OCI-LY7 (cell line): Measurements from ENCODE around the gene RSU1. TPM values are rescaled to one million over a fixed set of nuclear protein-coding genes. Genes with fewer than 3 reads are reported as not detected.

Experiments
- BruUV-seq: library from RNA; stranded (reverse); fragments of 400-500 nt; replicated peaks from 2 replicates; lab custom pipeline; 2021; lab: Mats Ljungman, UMichigan
- CTCF ChIA-PET: fragments of 300-600 bp; sonication (Branson Sonifier 250); formaldehyde crosslinking; loops from one replicate; lab custom pipeline; 2022; ENCODE audit warnings: antibody characterized with exemption; ENCODE audit not compliant: unreplicated experiment; lab: Charles Lee
- POLR2A ChIA-PET: fragments of 300-600 bp; sonication (Branson Sonifier 250); formaldehyde crosslinking; loops from one replicate; lab custom pipeline; 2022; ENCODE audit warnings: antibody characterized with exemption; lab: Charles Lee
- DNase-seq: peaks from one replicate; pipeline ENCODE4 v3.0.0-alpha.2; 2015; ENCODE audit warnings: low spot score
- H2AFZ ChIP-seq: fragments of 200-600 bp; sonication (generic), shearing (Covaris generic); 2 replicates; pipeline ENCODE4 v1.6.1; 2014; ENCODE audit warnings: mild to moderate bottlenecking, antibody characterized with exemption, low read length, moderate library complexity
- H3K27ac ChIP-seq: fragments of 200-600 bp; sonication (generic); 2 replicates; pipeline ENCODE4 v1.5.1; 2014; ENCODE audit warnings: mixed run types, low read depth, mild to moderate bottlenecking, moderate library complexity, low read length, inconsistent platforms; ENCODE audit not compliant: poor library complexity, severe bottlenecking
- H3K36me3 ChIP-seq: fragments of 200-600 bp; sonication (generic); 2 replicates; pipeline ENCODE4 v1.6.1; 2014; ENCODE audit warnings: mild to moderate bottlenecking, antibody characterized with exemption, low read length, moderate library complexity, mixed read lengths; ENCODE audit not compliant: insufficient read depth
- H3K4me1 ChIP-seq: fragments of 200-600 bp; sonication (generic); 2 replicates; pipeline ENCODE4 v1.5.1; 2014; ENCODE audit warnings: mild to moderate bottlenecking, low read length; ENCODE audit not compliant: insufficient read depth, poor library complexity, severe bottlenecking
- H3K4me2 ChIP-seq: fragments of 200-600 bp; sonication (generic); 2 replicates; pipeline ENCODE4 v1.6.1; 2014; ENCODE audit warnings: mild to moderate bottlenecking, low read length
- H3K4me3 ChIP-seq: fragments of 200-600 bp; sonication (generic); 2 replicates; pipeline ENCODE4 v1.5.1; 2014; ENCODE audit warnings: mild to moderate bottlenecking, low read depth, low read length; ENCODE audit not compliant: poor library complexity, severe bottlenecking
- H3K79me2 ChIP-seq: fragments of 200-600 bp; sonication (generic); 2 replicates; pipeline ENCODE4 v1.6.1; 2016; ENCODE audit warnings: low read depth, mild to moderate bottlenecking, low read length, moderate library complexity, mixed read lengths; ENCODE audit not compliant: insufficient read depth
- H3K9me2 ChIP-seq: fragments of 200-600 bp; sonication (generic); 2 replicates; pipeline ENCODE4 v1.6.1; 2016; ENCODE audit warnings: mild to moderate bottlenecking, low read length, mixed read lengths; ENCODE audit not compliant: insufficient read depth
- H3K9me3 ChIP-seq: fragments of 200-600 bp; sonication (generic); 2 replicates; pipeline ENCODE4 v1.6.1; 2014; ENCODE audit warnings: mild to moderate bottlenecking, mixed run types, low read length, mixed read lengths
- H4K20me1 ChIP-seq: fragments of 200-600 bp; sonication (generic); 2 replicates; pipeline ENCODE4 v1.6.1; 2014; ENCODE audit warnings: mild to moderate bottlenecking, antibody characterized with exemption, low read length, moderate library complexity, mixed read lengths; ENCODE audit not compliant: insufficient read depth
- CTCF ChIP-seq: fragments of 200-600 bp; sonication (generic); conservative IDR thresholded peaks from 2 replicates; pipeline ENCODE4 v1.5.1; 2014; ENCODE audit warnings: mild to moderate bottlenecking, antibody characterized with exemption, low read length, moderate library complexity, mixed read lengths
- EZH2phosphoT487 ChIP-seq: fragments of 200-600 bp; sonication (generic); IDR thresholded peaks from 2 replicates; pipeline ENCODE4 v1.6.1; 2018; ENCODE audit warnings: low read depth, borderline replicate concordance, mild to moderate bottlenecking, mixed run types, antibody characterized with exemption, low read length, moderate library complexity, mixed read lengths
- intact Hi-C: fragments of 100-400 bp; cut with micrococcal nuclease; formaldehyde crosslinking; loops from one replicate; pipeline ENCODE4 v1.10.0; 2022; ENCODE audit not compliant: unreplicated experiment
- total RNA-seq, 2 experiments: library from RNA; depleted of rRNA in 1 of 2; stranded (reverse); fragments of >200 nt in 1 of 2; shearing (Covaris generic) in 1 of 2; gene quantifications; 2 replicates each; pipeline ENCODE4 v1.2.3, GENCODE V29; 2014 to 2022

RSU1 gene
- total RNA-seq, 2 experiments from 2014 or later = 25.3 to 31.1 TPM

GRCh38 chr10:16592378-16592777 is 224.8 kb downstream of the RSU1 start:
- H3K36me3 ChIP-seq = no peaks in the 10 kb centered on the region
- no peak overlapping the region for H2AFZ ChIP-seq
- H3K4me3 ChIP-seq = no peak overlapping the region
- no peak overlapping the region for H3K4me2 ChIP-seq
- TF ChIP-seq EZH2phosphoT487 (no peak), CTCF (no peak)
- ChIA-PET POLR2A (no interaction called here), CTCF (no interaction called here)
- no peak overlapping the region for H3K27ac ChIP-seq
- H3K9me2 ChIP-seq = no peaks in the 10 kb centered on the region
- no peaks in the 10 kb centered on the region for H4K20me1 ChIP-seq
- no peaks in the 10 kb centered on the region for H3K79me2 ChIP-seq
- no peak for DNase-seq
- H3K9me3 ChIP-seq = no peaks in the 10 kb centered on the region
- no peaks in the 10 kb centered on the region for H3K4me1 ChIP-seq
- intact Hi-C loops = no loop called here
- BruUV-seq = no TSS peak

GRCh38 chr10:16586358-16587138 is 230.7 kb downstream of the RSU1 start:
- no peaks in the 10 kb centered on the region for H3K9me2 ChIP-seq
- H3K79me2 ChIP-seq = no peaks in the 10 kb centered on the region
- ChIA-PET POLR2A (no interaction called here), CTCF (no interaction called here)
- intact Hi-C loops = no loop called here
- no peak overlapping the region for H3K4me3 ChIP-seq
- no peaks in the 10 kb centered on the region for H3K36me3 ChIP-seq
- no peak for DNase-seq
- no peaks in the 10 kb centered on the region for H3K9me3 ChIP-seq
- H3K4me1 ChIP-seq = no peaks in the 10 kb centered on the region
- H2AFZ ChIP-seq = no peak overlapping the region
- H3K27ac ChIP-seq = no peak overlapping the region
- no TSS peak for BruUV-seq
- TF ChIP-seq CTCF (no peak), EZH2phosphoT487 (no peak)
- no peak overlapping the region for H3K4me2 ChIP-seq
- H4K20me1 ChIP-seq = no peaks in the 10 kb centered on the region

GRCh38 chr10:16585103-16585502 is 232.1 kb downstream of the RSU1 start:
- no peak overlapping the region for H3K27ac ChIP-seq
- H2AFZ ChIP-seq = no peak overlapping the region
- no peak for DNase-seq
- no peak for TF ChIP-seq CTCF
- no peak for TF ChIP-seq EZH2phosphoT487
- no TSS peak for BruUV-seq
- ChIA-PET POLR2A (no interaction called here), CTCF (no interaction called here)
- no peaks in the 10 kb centered on the region for H3K9me3 ChIP-seq
- no peaks in the 10 kb centered on the region for H3K36me3 ChIP-seq
- intact Hi-C loops = no loop called here
- H3K4me2 ChIP-seq = no peak overlapping the region
- no peaks in the 10 kb centered on the region for H3K9me2 ChIP-seq
- H3K4me3 ChIP-seq = no peak overlapping the region
- H3K79me2 ChIP-seq = no peaks in the 10 kb centered on the region
- no peaks in the 10 kb centered on the region for H3K4me1 ChIP-seq
- H4K20me1 ChIP-seq = no peaks in the 10 kb centered on the region
